22Rv1 (cell line): ENCODE measurements around the gene DRAM2.

Experiments
- H3K27ac ChIP-seq: fragments of 450-650 bp; 2 replicates; pipeline ENCODE4 v1.5.1; 2017
- ZFX ChIP-seq: fragments of 450-650 bp; IDR thresholded peaks from 2 replicates; pipeline ENCODE4 v1.6.1; 2017; ENCODE audit warnings: antibody characterized with exemption, borderline replicate concordance
- TF ChIP-seq, protein P1 (sequence below): fragments of 450-650 bp; IDR thresholded peaks from 2 replicates; pipeline ENCODE4 v1.5.1; 2017; ENCODE audit warnings: mild to moderate bottlenecking

DRAM2 gene

DNA sequence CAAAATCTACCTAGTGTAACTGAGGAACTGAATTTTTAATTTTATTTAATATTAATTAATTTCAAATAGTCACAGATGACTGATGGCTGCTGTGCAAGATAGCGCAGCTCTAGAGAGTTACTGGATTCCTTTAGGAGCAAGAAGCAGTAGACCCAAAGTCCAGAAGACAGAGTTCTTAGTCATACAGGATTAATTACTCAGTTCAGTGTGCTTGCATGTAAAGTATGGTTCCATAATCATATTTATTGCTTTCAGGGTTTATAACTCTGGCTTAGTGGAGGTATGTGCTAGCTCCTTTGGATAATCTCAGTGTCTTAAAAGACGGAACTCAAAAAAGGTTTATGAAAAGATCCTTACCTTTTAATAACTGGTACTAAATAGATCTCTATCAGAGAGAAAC, 17.5 kb upstream of the DRAM2 start:
- no peak overlapping the region for H3K27ac ChIP-seq
- TF ChIP-seq ZFX: no peak
- TF ChIP-seq, protein P1, sequence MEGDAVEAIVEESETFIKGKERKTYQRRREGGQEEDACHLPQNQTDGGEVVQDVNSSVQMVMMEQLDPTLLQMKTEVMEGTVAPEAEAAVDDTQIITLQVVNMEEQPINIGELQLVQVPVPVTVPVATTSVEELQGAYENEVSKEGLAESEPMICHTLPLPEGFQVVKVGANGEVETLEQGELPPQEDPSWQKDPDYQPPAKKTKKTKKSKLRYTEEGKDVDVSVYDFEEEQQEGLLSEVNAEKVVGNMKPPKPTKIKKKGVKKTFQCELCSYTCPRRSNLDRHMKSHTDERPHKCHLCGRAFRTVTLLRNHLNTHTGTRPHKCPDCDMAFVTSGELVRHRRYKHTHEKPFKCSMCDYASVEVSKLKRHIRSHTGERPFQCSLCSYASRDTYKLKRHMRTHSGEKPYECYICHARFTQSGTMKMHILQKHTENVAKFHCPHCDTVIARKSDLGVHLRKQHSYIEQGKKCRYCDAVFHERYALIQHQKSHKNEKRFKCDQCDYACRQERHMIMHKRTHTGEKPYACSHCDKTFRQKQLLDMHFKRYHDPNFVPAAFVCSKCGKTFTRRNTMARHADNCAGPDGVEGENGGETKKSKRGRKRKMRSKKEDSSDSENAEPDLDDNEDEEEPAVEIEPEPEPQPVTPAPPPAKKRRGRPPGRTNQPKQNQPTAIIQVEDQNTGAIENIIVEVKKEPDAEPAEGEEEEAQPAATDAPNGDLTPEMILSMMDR: no peak

DNA sequence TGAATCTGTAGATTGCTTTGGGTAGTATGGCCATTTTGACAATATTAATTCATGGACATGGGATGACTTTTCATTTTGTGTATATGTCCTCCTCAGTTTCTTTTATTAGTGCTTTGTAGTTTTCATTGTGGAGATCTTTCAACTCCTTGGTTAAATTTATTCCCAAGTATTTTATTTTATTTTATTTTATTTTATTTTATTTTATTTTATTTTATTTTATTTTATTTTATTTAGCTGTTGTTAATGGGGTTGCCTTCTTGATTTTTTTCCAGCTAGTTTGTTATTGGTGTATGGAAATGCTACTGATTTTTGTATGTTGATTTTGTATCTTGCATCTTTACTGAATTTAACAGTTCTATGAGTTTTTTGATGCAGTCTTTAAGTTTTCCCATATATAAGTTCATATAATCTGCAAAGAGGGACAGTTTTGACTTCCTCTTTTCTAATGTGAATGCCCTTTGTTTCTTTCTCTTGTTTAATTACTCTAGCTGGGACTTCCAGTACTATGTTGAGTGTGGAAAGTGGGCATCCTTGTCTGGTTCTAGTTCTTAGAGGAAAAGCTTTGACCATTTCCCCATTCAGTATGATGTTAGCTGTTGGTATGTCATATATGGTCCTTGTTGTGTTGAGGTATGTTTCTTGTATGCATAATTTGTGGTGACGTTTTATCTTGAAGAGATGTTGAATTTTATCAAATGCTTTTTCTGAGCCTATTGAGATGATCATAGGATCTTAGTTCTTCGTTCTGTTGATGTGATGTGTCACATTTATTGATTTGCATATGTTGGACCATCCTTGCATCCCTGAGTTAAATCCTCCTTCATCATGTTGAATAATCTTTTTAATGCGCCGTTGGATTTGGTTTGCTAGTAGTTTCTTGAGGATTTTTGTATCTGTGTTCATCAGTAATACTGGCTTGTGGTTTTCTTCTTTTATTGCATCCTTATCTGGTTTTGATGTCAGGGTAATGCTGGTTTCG, 14.4 kb upstream of the DRAM2 start:
- H3K27ac ChIP-seq: no peak overlapping the region
- TF ChIP-seq, protein P1: no peak
- no peak for TF ChIP-seq ZFX

DNA sequence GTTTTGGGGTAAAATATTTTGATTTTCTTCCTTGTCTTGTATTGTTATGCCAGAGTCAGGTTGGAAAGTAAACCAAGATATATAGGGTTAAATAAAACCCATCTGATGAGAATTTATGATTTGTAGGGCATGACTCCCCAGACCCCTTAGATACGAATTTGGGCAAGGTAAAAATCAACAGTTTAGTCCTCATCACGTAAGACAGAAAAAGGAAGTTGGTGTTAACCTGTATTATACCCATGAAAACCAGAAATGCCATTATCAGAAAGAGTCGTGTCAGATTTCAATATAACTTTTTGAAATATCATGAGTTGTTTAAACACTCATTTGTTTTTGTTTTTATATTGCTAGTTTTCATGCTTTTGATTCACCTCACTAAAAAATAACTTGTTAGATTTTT, 11.9 kb upstream of the DRAM2 start:
- H3K27ac ChIP-seq: no peak overlapping the region
- TF ChIP-seq ZFX: no peak
- TF ChIP-seq, protein P1: no peak

DNA sequence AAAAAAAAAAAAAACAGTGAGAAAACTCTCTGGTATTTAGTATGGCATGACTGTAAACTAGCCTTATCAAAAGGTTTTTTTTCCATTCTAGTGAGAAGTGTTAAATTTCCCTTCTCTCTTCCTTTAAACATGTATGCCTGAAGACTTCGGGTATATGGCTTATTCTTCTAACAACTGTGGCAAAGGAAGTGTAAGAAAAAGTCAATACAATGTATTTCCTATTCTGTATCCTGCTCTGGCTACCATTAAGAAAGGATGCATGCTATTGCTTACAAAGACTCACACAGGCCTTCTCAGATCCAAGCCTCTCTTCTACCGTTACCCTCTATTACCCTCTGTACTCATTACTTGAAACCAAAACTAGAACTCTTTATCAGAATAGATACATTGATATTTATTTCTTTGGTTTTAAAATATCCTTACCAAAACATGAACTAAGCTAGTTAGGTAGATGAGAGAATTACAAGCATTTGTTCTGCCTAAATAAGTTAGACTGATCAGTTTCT, 8.5 kb upstream of the DRAM2 start:
- TF ChIP-seq ZFX: no peak
- TF ChIP-seq, protein P1: no peak

DNA sequence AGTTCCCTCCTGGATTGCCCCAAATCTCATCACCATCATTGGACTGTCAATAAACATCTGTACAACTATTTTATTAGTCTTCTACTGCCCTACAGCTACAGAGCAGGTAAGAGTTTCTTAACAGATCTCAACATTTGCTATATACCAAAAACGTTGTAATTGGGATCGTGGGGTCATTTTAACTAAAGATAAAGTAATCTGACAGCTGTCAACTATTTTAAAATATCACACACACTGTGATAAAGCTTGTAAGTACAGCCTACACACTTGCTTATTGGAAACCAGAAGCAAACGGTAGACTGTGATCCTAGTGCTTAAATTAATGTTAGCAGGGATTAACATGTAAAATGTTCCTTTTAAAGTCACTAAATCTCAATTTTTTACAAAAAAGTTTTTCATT, 8.1 kb upstream of the DRAM2 start:
- H3K27ac ChIP-seq: no peak overlapping the region
- TF ChIP-seq ZFX: no peak
- TF ChIP-seq, protein P1: no peak

More for the DNA sequence above, 8.5 kb upstream of the DRAM2 start:
- no peak overlapping the region for H3K27ac ChIP-seq

DNA sequence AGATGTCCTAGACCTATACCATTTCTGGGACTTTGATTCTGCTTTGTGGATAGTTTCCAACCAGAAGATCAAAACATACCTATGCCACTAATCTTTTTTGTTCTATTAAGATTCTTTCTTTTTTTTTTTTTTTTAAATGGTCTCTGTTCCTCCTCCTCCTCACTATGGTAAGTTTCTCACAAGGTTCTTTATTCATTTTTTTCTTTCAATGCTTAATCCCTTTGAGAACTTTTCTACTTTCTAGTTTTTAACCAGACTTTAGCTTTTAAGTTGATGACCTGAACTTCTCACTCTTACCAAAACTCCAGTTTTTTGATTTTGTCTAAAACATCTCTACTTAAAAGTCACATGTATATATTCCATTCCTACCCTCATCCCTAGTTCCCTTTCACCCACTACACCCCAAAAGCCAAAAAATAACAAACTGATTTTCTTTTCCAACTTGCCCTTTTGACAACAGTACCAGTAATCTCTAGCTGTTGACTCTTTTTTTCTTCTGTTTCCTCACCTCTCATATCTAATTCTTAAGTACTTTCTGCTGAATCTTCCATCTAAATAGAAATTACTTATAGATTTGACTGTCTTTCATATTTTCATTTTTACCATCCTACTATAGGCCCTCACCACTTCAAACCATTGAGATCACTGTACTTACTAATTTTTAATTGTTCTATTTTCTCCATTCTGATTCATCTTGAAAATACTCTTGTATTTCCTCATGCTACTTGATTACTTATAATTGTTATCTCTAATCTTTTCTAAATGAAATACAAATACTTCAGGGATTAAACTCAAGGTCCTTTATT, 6.3 kb upstream of the DRAM2 start:
- no peak overlapping the region for H3K27ac ChIP-seq
- no peak for TF ChIP-seq ZFX
- TF ChIP-seq, protein P1: no peak
